GM10266 (cell line): ENCODE results near the gene RPS6KA5.

Experiments used
- DNase-seq: peaks from one replicate; pipeline ENCODE4 v3.0.0; 2012; ENCODE audit errors: extremely low spot score
- CTCF ChIP-seq: IDR thresholded peaks from 2 replicates; pipeline ENCODE4 v1.5.1; 2012; ENCODE audit warnings: mild to moderate bottlenecking, low read depth; ENCODE audit not compliant: control insufficient read depth, insufficient read depth; ENCODE audit errors: missing control alignments

Gene RPS6KA5

DNA sequence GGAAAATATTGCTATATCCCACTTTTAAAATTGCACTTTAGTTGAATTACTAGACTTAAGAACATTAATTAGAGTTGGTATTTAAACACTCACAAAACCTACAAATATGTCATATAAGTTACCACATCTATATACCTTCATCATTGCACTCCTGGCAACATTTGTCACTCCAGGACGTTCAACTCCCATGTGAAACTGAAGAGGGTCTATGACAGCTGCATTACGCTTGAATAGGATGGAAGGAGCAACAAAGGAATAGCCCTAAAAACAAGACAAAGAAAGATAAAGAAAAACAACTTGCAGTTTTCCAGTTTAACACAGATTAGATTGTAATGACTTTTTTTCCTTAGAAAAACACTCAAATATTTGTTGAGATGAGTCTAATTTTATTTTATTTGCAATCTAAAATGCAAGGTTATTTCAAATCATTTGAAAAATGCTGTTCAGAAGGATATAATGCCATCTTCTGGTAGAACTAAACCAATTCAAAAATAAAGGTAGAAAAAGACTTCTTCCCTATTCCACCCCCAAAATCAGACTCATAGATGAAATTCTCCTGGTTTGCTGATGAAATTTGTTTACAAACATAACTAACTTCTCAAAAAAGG is 159.9 kb downstream of the RPS6KA5 start:
- TF ChIP-seq CTCF, result no peak
- no peak for DNase-seq

GRCh38 chr14:90897022-90897421 is 163.4 kb downstream of the RPS6KA5 start:
- no peak for TF ChIP-seq CTCF
- DNase-seq, result no peak

GRCh38 chr14:90894241-90894640 is 166.2 kb downstream of the RPS6KA5 start:
- DNase-seq, result no peak
- TF ChIP-seq CTCF, result no peak

DNA sequence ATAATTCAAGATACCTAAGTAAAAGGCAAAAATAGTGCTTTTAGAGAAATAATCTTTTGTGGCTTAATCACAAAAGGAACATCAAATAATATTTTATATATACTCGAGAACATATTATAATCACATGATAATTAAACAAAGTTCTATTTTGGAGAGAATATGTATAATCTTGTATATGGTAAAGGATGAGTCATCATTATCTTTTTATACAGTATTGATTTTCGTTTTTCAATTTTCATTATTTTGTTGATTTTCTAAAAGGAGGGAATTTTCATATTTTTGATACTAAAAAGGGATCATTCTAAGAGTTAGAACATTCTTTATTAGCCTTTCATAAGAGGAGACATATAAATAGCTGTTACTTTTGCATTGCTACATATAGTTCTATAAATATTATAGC is 166.9 kb downstream of the RPS6KA5 start:
- DNase-seq, result no peak
- no peak for TF ChIP-seq CTCF

DNA sequence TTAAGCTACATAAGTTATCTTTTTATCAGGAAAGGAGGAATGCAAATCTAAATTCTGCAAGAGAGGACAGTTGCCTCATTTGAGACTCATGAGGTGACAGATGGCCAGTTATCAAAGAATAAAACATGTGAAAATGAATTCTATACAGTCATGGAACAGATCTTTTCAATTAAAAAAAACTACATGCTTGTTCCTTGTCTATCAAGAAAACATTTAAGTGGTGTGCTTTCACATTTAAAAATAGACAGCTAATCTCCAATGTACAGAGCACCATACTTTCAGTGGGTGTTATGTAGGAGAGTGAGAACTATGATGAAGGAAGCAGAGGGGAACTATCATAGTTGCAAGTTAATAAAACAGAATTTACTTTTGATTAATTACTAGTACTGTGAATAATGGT is 167.5 kb downstream of the RPS6KA5 start:
- no peak for TF ChIP-seq CTCF
- no peak for DNase-seq

DNA sequence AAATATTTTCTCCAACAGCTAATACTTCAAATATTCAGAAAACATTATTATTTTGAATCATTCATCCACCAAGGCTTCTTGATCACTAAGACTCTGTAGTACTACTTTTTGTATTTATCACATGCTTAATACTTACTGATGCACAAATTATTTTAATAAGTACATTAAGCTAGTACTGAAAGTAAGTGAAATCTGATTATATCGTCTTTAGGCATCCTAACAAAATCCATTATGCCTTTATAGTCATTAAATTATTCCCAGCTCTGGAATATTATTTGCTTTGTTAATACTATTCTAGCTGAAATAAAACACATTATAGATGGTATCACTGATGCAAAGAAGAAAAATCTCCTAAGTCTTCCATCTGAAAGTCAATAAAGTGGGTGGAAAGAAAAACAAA is 169.1 kb downstream of the RPS6KA5 start:
- no peak for TF ChIP-seq CTCF
- DNase-seq, result no peak

GRCh38 chr14:90890322-90891020 is 170.0 kb downstream of the RPS6KA5 start:
- DNase-seq, result no peak
- no peak for TF ChIP-seq CTCF
